Endothelial cell of umbilical vein (primary cell): ENCODE measurements around the gene NAV2. TPM values are rescaled to one million over a fixed set of nuclear protein-coding genes. Genes with fewer than 3 reads are reported as not detected.
A peak's percentile ranks its signal among the peaks of the same experiment; 100 is the strongest.

Experiments
- BruUV-seq: library from RNA; stranded (reverse); fragments of 400-500 nt; replicated peaks from 2 replicates; lab custom pipeline; 2021; lab: Mats Ljungman, UMichigan
- CTCF ChIA-PET: fragments of 300-600, 350-600 bp; sonication (Branson Sonifier 250); formaldehyde crosslinking; loops from one replicate; lab custom pipeline; 2021; ENCODE audit warnings: antibody characterized with exemption, inconsistent platforms; lab: Charles Lee
- POLR2A ChIA-PET: fragments of 300-600, 350-600 bp; sonication (Branson Sonifier 250); formaldehyde crosslinking; loops from one replicate; lab custom pipeline; 2021; ENCODE audit warnings: antibody characterized with exemption, inconsistent platforms; lab: Charles Lee
- DNase-seq: peaks from one replicate; pipeline ENCODE4 v3.0.0-alpha.2; 2011; ENCODE audit warnings: low read depth, low spot score
- FAIRE-seq: peaks from 2 replicates; lab custom pipeline; 2011; peaks lifted over from hg19 to GRCh38; lab: Jason Lieb, UNC
- H2AFZ ChIP-seq: 2 replicates; pipeline ENCODE4 v1.6.0; 2012; ENCODE audit warnings: low read depth, low read length, control low read depth, inconsistent platforms
- H3K27ac ChIP-seq: 2 replicates; pipeline ENCODE4 v1.5.1; 2011; ENCODE audit warnings: low read depth, mild to moderate bottlenecking, control low read depth, low read length, moderate library complexity; ENCODE audit not compliant: insufficient read depth
- H3K27me3 ChIP-seq, 2 experiments: 2 replicates each; pipeline versions ENCODE4 v1.6.0 to v1.6.1; 2011; ENCODE audit warnings: low read length in 2 of 2, mixed read lengths in 1 of 2; ENCODE audit not compliant: control insufficient read depth in 2 of 2, insufficient read depth in 2 of 2
- H3K36me3 ChIP-seq, 2 experiments: 2 replicates in 1 of 2; 3 replicates in 1 of 2; pipeline ENCODE4 v1.5.1; 2011; ENCODE audit warnings: low read length in 2 of 2, mild to moderate bottlenecking in 1 of 2, moderate library complexity in 1 of 2; ENCODE audit not compliant: control insufficient read depth in 2 of 2, insufficient read depth in 2 of 2; ENCODE audit errors: extremely low read depth in 1 of 2
- H3K4me1 ChIP-seq: 3 replicates; pipeline ENCODE4 v1.5.1; 2011; ENCODE audit warnings: mild to moderate bottlenecking, low read length; ENCODE audit not compliant: control insufficient read depth, insufficient read depth; ENCODE audit errors: extremely low read depth
- H3K4me2 ChIP-seq: 2 replicates; pipeline ENCODE4 v1.6.1; 2011; ENCODE audit warnings: low read length, control low read depth, mixed read lengths; ENCODE audit not compliant: insufficient read depth
- H3K4me3 ChIP-seq, 3 experiments: fragments of 200-600 bp in 1 of 3; sonication (generic), shearing (Covaris generic) in 1 of 3; replicated peaks in 1 of 3; 2 replicates each; pipeline ENCODE4 v1.5.1; 2011 to 2016; ENCODE audit warnings: control low read depth in 3 of 3, low read length in 3 of 3, mild to moderate bottlenecking in 2 of 3, inconsistent platforms in 1 of 3, low read depth in 1 of 3, moderate library complexity in 1 of 3; ENCODE audit not compliant: insufficient read depth in 1 of 3
- H3K79me2 ChIP-seq: 2 replicates; pipeline ENCODE4 v1.6.0; 2012; ENCODE audit warnings: low read length, inconsistent platforms; ENCODE audit not compliant: control insufficient read depth, insufficient read depth
- H3K9ac ChIP-seq: replicated peaks from 2 replicates; pipeline ENCODE3; 2011; ENCODE audit warnings: low read length, control low read depth; ENCODE audit not compliant: insufficient read depth; ENCODE audit errors: extremely low read depth
- H3K9me1 ChIP-seq: replicated peaks from 3 replicates; pipeline ENCODE4 v1.6.0; 2011; ENCODE audit warnings: mild to moderate bottlenecking, low read length; ENCODE audit not compliant: control insufficient read depth, insufficient read depth; ENCODE audit errors: extremely low read depth
- H3K9me3 ChIP-seq: replicated peaks from 2 replicates; pipeline ENCODE4 v1.5.1; 2012; ENCODE audit warnings: low read length, inconsistent platforms; ENCODE audit not compliant: control insufficient read depth, insufficient read depth
- H4K20me1 ChIP-seq: replicated peaks from 2 replicates; pipeline ENCODE3; 2011; ENCODE audit warnings: mild to moderate bottlenecking, low read length; ENCODE audit not compliant: control insufficient read depth, insufficient read depth; ENCODE audit errors: extremely low read depth
- EZH2 ChIP-seq: IDR thresholded peaks from 2 replicates; pipeline ENCODE4 v1.6.1; 2012; ENCODE audit warnings: borderline replicate concordance, low read depth, mild to moderate bottlenecking, moderate library complexity, low read length, inconsistent platforms; ENCODE audit not compliant: severe bottlenecking
- FOS ChIP-seq: IDR thresholded peaks from 2 replicates; pipeline ENCODE4 v1.6.1; 2011; ENCODE audit warnings: mild to moderate bottlenecking, low read length, moderate library complexity, borderline replicate concordance; ENCODE audit not compliant: insufficient read depth
- JUN ChIP-seq: IDR thresholded peaks from 2 replicates; pipeline ENCODE4 v1.6.1; 2011; ENCODE audit warnings: borderline replicate concordance, low read depth; ENCODE audit not compliant: insufficient read length, insufficient read depth
- dilution Hi-C: fragments of 300-500 bp; cut with MboI; formaldehyde crosslinking; loops from one replicate; pipeline ENCODE4 v1.15.0; 2019; ENCODE audit warnings: low sequenced_read_pairs; ENCODE audit not compliant: extremely low pct_ligation_motif_present
- intact Hi-C: fragments of 100-400 bp; cut with micrococcal nuclease; formaldehyde crosslinking; loops from one replicate; pipeline ENCODE4 v1.10.0; 2022
- polyA plus RNA-seq, 4 experiments: library from polyadenylated mRNA; depleted of rRNA in 3 of 4; stranded (reverse) in 3 of 4; unstranded in 1 of 4; fragments of >200 nt; gene quantifications; 2 replicates each; pipeline versions ENCODE4 v1.2.1 to v1.2.3, GENCODE V29; 2011 to 2012; ENCODE audit warnings: missing spikeins in 1 of 4
- total RNA-seq: library from RNA; stranded (reverse); gene quantifications from 2 replicates; pipeline ENCODE4 v1.2.3, GENCODE V29; 2021
- TF ChIP-seq, protein P1 (sequence below): IDR thresholded peaks from 2 replicates; pipeline ENCODE4 v1.6.1; 2011; ENCODE audit not compliant: insufficient read depth, insufficient read length

Gene NAV2
- total and polyA plus RNA-seq, 2 donors (not counting 3 experiments of a cell fraction or from before 2014, with no cell fraction given): 10.9 to 68.0 TPM

DNA sequence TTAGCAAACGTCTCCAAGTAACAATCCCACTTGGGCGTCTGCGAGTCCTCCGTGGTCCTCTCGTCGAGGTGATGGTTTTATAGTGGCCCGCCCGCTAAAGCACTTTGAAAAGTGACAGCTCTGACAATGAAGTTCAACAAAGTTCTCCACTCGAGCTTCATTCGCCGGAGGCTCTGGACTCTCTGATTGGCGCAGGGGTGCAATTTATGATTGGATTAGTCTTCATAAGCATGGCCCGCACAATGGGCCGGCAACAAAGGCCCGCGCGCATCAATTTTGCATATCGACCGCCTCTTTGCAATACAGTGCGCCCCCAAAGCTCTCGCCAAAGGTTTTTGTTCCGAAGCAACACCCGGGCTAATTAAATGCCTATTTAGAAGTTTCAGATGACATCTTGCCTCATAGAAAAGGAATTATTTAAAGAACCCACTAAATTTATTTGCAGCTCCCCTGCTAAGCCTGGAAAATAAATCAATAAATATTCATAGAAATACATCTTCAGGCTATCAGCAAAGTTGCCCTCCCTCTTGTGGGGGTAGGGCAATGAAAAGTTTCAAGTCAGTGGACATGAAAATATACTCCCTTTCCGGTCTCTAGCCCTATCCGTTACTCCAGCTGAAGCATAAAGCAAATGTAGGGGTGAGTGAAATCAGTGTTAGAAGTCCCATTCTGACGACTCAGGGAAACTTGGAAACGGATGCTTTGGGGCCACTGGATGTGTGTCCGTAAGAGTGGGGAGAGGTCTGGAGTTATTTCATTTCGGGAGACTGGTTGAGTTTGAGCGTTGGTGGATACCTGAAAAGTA, 448.0 kb downstream of the NAV2 start, which contains the start of gene DBX1:
DBX1 (minus strand) TSS at position 51 of the 805 bp plus-strand sequence. CDS start 151 bp downstream, outside the sequence.
- H3K4me2 ChIP-seq: no peak within 1 kb of the TSS
- no peak within 1 kb of the TSS for H2AFZ ChIP-seq
- ChIA-PET POLR2A (no interaction called here), CTCF (interaction anchor here (1.5 kb wide), 1 partner anchor 10 kb away, joined by 5 read pairs; no protein-coding TSS in a partner anchor)
- FAIRE-seq (no peak), DNase-seq (no peak)
- peaks cover 90 to 98% of the 10 kb centered on the region in 2 experiments for H3K27me3 ChIP-seq
- H4K20me1 ChIP-seq: no peaks in the 10 kb centered on the region
- TF ChIP-seq EZH2 (peak; percentile 33), FOS (no peak)
- no peaks in the 10 kb centered on the region for H3K9me3 ChIP-seq
- no peak within 1 kb of the TSS for H3K4me3 ChIP-seq
- peaks cover 8% of the 10 kb centered on the region for H3K4me1 ChIP-seq
- no peak within 1 kb of the TSS for H3K27ac ChIP-seq
- intact Hi-C loops (loop anchor here (10.0 kb wide), 1 partner anchor 444 kb away; no protein-coding TSS in a partner anchor), dilution Hi-C loops (no loop called here)
- H3K9me1 ChIP-seq: no peaks in the 10 kb centered on the region
- no peaks in the 10 kb centered on the region for H3K79me2 ChIP-seq
- no peaks in the 10 kb centered on the region for H3K36me3 ChIP-seq
- H3K9ac ChIP-seq: no peak within 1 kb of the TSS
- no TSS peak for BruUV-seq

DNA sequence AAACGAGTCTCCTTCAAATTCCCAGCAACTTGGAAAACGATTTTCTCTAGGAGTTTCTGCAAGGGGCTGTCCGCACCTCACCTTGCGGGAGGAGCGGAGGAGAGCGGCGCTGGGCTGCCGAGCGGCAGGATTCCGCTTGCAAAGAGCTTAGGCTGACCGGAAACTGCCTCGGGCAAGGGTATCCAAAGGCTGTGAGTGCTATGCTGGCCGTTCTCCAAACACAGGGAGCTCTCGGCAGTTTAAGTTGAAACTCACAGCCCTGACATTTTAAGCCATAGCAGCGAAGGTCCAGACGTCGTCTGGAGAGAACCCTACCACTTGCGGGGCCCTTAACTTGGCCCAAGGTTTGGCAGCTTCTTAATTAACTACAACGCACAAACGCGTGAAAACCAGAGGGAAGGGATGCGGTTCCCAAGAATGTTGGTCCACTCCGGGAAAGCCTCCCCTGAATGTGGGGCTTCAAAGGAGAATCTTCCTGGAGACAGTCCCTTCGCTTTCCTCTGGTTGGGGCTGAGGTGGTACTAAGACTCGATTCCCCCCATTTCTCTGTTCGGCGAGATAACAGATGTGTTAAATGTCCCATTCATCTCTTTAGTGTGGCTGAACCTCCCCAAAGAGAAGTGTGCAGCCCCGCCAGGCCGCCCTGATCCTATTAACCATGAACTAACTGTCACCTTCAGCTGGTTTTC, 448.7 kb downstream of the NAV2 start:
- CTCF ChIA-PET: interaction anchor here (1.5 kb wide), 1 partner anchor 9 kb away, joined by 5 read pairs; no protein-coding TSS in a partner anchor
- DNase-seq (no peak), FAIRE-seq (no peak)
- TF ChIP-seq, protein P1, sequence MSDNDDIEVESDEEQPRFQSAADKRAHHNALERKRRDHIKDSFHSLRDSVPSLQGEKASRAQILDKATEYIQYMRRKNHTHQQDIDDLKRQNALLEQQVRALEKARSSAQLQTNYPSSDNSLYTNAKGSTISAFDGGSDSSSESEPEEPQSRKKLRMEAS: no peak
- TF ChIP-seq JUN (no peak), EZH2 (peak; percentile 86)
- BruUV-seq: no TSS peak
- no peaks in the 10 kb centered on the region for H3K79me2 ChIP-seq
- H2AFZ ChIP-seq: no peak overlapping the region
- dilution Hi-C loops: no loop called here
- POLR2A ChIA-PET: no interaction called here
- peaks cover 83 to 94% of the 10 kb centered on the region in 2 experiments for H3K27me3 ChIP-seq
- H3K36me3 ChIP-seq: no peaks in the 10 kb centered on the region
- H3K4me2 ChIP-seq: no peak overlapping the region
- no peaks in the 10 kb centered on the region for H4K20me1 ChIP-seq
- no peaks in the 10 kb centered on the region for H3K9me3 ChIP-seq
- H3K27ac ChIP-seq: no peak overlapping the region
- no peak overlapping the region for H3K4me3 ChIP-seq
- H3K4me1 ChIP-seq: peaks cover 8% of the 10 kb centered on the region
- H3K9ac ChIP-seq: no peak overlapping the region
- no peaks in the 10 kb centered on the region for H3K9me1 ChIP-seq
- intact Hi-C loops: loop anchor here (10.0 kb wide), 1 partner anchor 443 kb away; no protein-coding TSS in a partner anchor
